GM21423 (cell line): ENCODE measurements around the gene SYT14.
"Not testable (repeated sequence)": the region's sequence is repeated elsewhere in the genome, so short reads cannot be mapped to it uniquely, and the experiment has no call there.

ENCODE experiments used
- ATAC-seq: cut with Tn5 transposase; IDR thresholded peaks from one replicate; pipeline ENCODE4 v1.9.1; 2021; ENCODE audit warnings: mild to moderate bottlenecking, moderate library complexity; ENCODE audit not compliant: unreplicated experiment

The SYT14 gene

DNA sequence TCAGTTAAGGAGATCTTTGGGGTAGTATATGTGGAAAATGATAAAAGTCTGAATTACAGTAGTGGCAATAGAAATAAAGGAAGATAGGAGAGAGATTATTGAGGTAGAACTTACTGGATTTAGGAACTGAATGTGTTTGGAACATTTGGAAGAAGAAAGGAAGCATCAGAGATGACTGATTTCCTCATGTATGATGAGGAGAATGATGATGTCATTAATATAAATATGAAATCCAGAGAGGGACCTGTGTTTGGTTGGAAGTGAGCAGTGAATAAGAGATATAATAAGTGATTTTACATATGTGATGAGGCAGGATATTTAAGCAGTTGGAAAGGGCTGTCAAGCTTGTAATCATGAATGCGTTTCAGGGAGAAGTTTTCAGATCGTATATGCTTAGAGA is 86.3 kb downstream of the SYT14 start:
- no peak for ATAC-seq

DNA sequence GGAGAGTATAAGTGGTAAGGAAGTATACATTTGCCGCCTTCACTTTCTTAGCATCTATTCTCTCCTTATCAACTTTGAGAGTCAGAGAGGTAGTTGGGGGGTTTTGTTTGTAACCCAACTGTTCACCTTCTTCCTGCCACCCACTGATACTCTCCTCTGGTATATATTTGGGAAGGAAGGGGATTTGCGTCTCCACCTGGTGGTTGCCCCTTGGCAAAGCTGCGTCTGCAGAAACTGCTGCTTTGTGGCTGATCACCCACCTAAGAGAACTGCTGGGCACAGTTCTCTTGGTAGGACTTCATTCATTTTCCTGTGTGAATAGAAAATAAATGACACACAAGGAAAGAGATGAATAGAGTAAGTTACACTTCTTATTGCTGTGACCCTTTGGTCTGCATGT is 87.0 kb downstream of the SYT14 start:
- no peak for ATAC-seq

DNA sequence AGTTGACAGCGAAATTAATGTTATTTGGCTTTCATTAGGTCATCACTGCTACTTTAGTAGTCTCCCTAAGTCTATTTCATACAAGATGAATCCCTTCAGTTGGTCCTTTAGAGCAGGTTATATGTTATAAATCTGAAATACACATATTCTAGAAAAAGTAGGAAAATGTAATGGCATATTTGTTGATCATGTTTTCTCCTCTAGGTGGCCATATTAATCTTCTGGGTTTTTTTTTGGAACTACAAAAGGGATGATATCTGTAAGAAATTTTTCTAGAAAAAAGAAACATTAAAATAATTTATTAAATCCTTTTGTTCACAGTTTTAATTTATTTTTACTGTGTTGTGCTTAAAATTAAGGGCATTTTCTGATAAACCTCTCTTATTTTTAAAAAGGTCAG is 87.9 kb downstream of the SYT14 start:
- ATAC-seq: no peak

DNA sequence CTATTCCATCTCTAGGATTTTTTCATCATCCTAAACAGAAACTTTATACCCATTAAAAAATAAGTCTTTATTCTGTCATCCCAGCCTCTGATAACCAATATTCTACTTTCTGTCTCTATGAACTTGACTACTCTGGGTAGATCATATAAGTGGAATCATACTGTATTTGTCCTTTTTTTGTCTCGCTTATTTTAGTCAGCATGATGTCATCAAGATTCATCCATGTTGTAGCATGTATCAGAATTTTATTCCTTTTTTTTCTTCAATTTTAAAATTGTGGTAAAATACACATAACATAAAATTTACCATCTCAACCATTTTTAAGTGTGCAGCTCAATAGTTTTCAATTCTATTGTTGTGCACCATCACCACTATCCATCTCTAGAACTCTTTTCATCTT is 90.0 kb downstream of the SYT14 start:
- ATAC-seq: no peak

DNA sequence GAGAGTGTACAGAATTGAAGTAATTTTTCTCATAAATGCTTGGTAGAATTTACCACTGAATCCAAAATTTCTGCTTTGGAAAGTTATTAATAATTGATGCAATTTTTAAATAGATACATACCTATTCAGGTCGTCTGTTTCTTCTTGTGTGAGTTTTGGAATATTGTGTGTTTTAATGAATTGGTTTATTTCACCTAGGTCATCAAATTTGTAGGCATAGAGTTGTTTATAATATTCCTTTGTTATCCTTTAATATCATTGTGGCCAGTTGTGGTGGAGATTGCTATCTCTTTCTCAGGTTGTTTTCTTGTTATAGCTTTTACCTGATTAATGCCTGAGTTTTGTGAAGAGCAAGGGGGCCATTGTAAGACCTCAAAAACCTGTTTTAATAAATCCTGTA is 93.5 kb downstream of the SYT14 start:
- no peak for ATAC-seq

DNA sequence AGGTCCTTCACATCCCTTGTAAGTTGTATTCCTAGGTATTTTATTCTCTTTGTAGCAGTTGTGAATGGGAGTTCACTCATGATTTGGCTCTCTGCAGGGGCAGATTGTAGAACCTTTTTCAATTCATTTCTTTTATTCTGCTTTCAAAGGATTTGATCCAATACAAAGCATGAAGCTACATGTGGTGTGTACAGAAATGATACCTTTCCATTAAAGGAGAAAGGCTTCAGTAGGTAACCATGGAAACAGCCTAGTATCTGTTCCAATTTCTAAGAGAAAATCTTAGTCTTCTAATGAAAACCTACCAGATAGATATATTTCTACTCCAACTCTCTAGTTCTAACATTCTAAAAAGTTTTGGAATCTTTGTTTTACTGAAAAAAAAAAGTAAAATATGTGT is 105.0 kb downstream of the SYT14 start:
- ATAC-seq: no peak

DNA sequence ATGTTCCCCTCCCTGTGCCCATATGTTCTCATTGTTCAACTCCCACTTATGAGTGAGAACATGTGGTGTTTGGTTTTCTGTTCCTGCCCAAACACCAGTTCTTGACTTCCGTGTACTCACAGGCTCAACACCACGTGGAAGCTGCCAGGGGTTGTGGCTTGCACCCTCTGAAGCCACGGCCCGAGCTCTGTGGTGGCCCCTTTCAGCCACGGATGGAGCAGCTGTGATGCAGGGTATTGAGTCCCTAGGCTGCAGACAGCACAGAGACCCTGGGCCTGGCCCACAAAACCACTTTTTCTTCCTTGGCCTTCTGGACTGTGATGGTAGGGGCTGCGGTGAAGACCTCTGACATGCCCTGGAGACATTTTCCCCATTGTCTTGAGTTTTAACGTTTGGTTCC is 111.6 kb downstream of the SYT14 start:
- no peak for ATAC-seq

DNA sequence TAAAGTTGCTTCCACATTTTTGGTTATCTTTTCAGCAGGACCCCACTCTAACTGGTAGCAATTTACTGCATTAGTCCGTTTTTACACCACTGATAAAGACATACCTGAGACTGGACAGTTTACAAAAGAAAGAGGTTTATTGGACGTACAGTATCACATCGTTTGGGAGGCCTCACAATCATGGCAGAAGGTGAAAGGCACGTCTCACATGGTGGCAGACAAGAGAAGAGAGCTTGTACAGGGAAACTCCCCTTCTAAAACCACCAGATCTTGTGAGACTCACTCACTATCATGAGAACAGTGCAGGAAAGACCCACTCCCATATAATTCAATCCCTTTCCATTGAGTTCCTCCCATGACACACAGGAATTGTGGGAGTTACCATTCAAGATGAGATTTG is 112.5 kb downstream of the SYT14 start:
- ATAC-seq: not testable (repeated sequence)

DNA sequence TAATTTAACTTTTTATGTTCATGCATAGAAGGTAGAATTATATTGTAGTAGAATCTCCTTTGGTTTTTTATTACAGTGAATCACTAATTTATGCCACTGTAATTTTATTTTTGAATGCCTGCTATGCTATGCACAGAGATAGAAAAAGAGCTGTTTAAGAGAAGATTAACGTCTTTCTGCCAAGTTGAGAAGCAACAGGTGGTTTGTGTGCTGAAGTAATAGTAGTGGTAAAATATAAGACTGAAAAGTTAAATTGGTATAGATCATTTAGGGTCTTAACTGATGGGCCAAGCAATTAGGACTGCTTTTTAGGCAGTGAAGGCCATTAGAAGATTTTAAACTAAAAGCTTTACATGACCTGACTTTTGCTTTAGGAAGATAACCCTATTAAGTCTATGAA is 115.1 kb downstream of the SYT14 start:
- no peak for ATAC-seq

DNA sequence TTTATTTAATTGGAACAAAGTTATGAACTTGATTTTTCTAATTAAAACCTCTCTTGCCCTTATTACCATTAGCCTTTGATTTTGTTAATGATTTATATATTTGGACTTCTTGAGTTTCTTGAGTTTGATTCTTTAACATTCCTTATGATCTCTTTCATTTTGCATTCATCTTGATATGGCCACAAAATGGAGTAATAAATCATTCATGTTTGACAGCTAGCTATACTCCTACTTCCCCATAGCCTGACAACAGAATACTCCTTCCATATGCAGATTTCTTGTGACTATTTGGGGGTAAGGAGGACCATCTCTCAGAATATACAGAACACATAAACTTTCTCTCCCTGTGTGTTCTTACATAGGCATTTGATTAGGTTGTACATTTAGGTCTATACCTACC is 119.6 kb downstream of the SYT14 start:
- ATAC-seq: no peak

DNA sequence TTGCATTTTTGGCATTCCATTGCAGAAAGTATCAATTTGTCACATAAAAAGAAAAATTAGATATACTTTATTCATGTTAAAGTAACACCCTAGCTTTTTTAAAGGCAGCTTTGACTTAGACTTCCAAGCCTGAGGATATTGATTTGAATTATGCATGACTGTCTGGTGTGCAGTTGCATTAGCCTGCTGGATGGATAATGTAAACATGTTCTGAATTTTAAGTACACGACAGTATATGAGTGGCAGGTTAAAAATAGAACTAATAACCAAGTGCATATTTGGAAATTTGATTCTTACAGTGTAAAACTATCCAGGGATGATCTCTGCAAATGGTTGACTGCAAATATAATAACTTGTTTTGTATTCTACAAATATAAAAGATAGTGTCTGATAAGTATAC is 124.0 kb downstream of the SYT14 start:
- ATAC-seq: no peak

DNA sequence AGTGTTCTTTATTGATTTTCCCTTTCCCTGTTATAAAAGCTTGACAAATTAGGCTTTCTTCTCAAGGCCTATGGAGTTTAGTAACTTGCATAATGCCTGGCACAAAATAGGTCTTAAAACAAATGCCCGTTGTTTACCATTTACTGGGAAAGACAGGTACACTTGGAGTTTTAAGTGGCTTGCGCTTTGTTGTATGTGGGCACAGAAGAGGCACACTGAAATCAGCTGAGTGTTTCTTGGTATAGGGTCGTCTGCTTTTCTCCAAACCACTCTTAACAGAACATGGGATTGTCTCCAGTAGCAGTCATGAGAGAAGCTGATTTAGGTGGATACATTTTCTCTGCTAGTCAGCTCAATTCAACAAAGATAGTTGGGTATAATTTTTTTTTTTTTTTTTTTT is 132.5 kb downstream of the SYT14 start:
- no peak for ATAC-seq

DNA sequence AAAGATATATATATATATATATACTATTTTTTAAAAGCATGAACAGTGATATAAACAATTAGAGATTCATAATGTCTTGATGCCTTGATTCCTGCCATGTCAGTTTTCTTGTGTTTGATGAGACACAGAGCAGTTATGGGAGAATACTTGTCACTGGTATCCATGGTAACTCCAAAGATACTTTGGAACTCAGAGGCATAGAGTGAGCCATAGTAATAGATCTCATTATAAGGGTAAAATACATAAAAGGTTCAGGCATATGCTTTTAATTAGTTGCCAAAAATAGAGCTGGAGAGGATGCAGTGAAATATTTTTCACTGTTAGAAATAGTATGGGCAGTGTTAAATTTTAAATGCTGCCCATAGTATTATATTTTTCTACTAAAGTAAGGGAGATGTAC is 134.1 kb downstream of the SYT14 start:
- no peak for ATAC-seq

DNA sequence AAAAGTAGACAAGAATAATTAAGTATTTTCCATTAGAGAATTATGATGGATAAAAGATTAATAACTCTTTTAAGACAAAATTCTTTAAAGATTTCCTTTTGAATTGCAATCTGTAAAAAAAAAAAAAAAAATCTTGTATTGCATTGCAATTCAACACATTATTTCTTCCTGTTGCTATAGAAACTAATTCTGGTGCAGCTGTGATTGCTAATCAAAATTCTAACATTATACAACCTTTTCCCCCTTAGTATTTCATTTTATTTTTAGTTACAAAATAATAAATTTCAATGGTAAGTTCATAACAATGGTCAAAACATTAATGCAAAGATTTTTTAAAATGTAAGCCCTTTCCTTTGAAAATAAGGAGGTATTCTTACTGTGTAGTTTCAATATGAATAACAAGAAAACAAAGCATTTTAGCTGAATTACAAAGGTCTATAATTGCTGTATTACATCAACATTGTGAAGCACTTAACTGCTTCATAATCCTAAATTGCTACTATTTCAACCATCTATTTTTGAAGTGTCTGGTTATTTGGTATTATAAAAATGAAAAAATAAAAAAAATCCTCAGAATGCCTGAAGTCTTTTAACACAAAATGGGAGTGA is 135.0 kb downstream of the SYT14 start:
- no peak for ATAC-seq

DNA sequence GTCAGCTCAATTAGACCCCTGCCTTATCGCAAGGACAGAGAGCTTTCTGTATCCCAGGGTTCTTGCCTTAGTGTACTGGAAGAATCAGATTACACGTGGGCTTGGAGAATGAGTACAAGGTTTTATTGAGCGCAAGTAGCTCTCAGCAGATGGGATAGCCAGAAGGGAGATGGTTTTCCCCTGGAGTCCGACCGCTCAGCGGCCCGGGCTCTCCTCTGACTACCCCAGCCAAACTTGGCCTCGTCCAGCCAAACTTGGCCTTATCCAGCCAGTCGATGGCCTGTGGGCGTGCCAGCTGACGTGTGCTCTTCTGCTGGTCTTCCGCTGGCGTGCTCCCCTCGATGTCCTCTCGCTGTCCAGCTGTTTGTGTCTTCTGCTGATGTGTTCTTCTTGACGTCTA is 136.9 kb downstream of the SYT14 start:
- no peak for ATAC-seq

DNA sequence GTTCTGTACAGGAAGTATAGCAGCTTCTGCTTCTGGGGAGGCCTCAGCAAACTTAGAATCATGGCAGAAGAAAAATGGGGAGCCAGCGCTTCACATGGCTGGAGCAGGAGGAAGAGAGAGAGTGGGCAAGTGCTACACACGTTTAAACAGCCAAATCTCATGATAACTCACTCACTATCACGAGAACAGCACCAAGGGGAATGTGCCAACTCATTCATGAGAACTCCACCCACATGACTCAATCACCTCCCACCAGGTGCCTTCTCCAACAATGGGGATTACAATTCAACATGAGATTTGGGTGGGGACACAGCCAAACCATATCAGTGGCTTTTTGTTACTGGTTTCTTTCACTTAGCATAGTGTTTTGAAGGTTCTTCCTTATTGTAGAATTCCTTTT is 138.6 kb downstream of the SYT14 start:
- no peak for ATAC-seq

DNA sequence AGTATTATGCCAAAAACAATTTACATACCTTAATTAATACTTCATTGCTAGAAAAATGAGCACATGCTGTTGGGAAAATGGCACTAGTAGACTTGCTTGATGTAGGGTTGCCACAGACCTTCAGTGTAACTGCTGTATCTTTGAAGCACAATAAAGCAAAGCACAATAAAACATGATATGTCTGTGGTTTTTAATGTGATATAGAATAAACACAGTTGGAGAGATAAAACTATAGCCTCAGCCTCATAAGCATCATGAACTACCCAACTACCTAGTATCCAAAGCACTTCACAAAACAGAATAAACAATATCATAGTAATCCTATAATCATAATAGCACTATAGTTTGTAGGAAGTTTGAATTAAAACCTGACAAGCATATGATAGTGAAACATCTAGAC is 143.5 kb downstream of the SYT14 start:
- ATAC-seq: no peak

DNA sequence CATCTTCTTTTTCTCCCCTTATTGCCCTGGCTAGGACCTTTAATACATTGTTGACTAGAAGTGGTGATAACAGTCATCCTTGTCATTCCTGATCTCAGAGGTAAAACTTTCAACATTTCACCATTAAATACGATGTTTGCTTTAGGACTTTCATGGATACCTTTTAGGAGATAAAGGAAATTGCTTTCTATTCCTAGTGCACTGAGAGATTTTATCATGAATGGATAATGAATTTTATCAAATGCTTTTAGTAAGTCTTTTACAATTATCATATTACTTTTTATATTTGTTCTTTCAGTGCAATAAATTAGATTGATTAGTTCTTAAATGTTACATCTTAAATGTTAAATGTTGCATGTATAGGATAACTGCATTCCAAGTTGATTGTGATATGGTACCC is 147.3 kb downstream of the SYT14 start:
- no peak for ATAC-seq

DNA sequence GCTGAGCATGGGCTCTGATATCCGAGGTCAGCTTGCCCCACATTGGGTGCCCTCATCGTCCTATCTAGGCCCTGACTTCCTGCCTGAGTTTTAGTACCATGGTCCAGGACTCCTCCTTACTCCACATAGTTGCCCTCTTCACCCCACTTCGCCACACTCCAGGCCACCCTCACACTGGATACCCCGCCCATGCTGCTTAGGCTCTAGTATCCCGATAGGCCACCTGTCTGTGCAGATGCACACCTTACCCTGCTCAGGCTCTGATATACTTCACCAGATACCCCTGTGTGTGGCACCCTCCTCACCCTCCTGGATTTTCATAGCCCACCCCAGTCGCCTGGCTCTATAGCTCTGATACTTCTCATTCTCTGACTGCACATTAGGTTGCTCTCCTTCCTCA is 149.0 kb downstream of the SYT14 start:
- no peak for ATAC-seq

DNA sequence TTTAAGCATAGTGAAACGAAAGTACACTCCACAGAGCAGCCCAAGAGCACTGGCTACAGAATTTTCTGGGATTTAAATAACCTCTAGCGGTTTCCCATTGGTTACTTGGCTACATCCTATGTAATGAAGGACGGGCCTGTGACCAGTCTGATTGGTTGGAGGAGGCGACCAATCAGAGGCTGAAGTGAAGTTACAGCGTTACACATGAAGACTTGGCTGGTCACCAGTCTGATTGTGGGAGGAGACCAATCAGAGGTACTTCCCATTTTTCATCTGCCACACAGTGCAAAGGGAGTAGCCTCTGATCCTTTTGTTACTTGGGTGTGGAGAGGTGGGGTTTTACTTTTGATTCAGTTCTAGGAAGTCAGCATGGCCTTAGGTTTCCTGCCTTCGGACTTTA is 151.8 kb downstream of the SYT14 start:
- ATAC-seq: no peak

DNA sequence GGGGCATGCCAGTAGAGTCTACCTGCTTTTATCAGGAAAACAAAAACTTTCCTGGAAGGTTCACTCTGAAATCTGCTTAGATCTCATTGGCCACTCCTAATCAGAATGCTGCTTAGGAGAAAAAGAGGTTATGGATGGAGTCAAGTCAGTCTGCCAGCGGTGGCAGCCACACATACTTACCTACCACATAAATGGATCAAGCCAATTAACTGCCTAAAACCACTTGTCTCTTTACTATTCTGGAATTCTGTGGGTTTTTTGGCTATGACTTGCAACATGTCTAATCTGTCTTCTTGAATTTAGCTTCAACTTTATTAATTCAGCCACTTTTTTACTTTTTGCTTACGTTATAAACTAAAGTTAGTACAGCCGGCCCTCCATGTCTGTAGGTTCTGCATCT is 154.3 kb downstream of the SYT14 start:
- no peak for ATAC-seq

DNA sequence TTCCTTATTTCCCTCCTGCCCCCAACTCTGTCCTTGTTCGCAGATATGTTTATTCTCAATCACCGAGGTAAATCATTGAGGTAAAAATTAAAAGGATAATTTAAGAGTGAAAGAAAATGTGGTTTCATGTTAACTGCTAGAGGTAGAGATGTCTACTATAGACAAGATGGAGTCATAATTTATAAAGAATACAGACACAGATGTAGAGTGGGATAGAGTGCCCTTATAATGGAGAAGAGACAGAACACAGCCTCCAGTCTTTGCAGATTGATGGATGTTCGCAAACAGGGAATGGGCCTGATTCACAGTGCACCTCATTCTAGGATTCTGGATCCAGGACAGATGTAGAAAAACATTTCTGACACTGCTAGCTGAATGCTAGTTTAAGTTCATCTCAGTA is 155.4 kb downstream of the SYT14 start:
- no peak for ATAC-seq

DNA sequence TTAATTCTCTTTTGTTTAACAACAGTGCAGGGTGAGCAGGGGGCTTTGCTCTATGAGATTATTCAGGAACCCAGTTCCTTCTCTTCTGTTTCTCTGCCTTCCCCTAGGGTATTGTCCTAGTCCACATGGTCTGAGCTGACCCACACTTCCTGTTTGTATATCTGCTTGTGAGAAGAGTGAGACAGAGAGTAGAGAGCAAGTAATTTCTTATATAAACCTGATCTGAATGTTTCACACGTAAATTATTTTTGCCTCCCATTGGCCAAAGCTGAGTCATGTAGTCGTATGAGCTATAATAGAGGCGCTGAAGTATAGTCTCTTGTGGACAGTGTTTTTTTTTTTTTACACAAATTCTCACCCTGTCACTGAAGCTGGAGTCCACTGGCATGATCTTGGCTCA is 160.3 kb downstream of the SYT14 start:
- no peak for ATAC-seq

DNA sequence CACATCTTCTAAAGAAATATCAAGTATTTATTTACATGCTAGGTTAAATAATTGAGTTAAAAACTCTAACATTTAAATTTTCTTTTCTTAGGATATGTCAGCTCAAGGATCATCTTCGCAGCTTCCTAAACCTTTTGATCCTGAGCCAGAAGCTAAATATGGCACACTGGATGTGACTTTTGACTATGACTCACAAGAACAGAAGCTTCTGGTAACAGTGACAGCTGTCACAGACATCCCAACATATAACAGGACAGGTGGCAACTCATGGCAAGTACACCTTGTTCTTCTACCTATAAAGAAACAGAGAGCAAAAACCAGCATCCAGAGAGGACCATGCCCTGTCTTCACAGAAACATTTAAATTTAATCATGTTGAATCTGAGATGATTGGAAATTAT is 161.9 kb downstream of the SYT14 start:
- ATAC-seq: no peak
